ENCODE results near the gene TSPAN18.

GRCh38 chr11:44776551-44777208 lies 49.9 kb downstream of the TSPAN18 start:
- TF ChIP-seq CTCF (conservative IDR thresholded peaks at IDR 0.05; ENCODE audit: low read depth, low read length) (no peak), EZH2 (IDR thresholded peaks at IDR 0.05; ENCODE audit: low read length, unreplicated experiment) (no peak), EZH2phosphoT487 (IDR thresholded peaks at IDR 0.05; ENCODE audit: borderline replicate concordance, low read length) (no peak)
